Thyroid gland (tissue), 4 donors: ENCODE results near the gene ABHD15.

Source experiments
- POLR2A ChIP-seq, 2 donors: fragments of 450-650 bp; IDR thresholded peaks; one replicate each; pipeline ENCODE4 v1.6.1; 2017; ENCODE audit warnings: antibody characterized with exemption in 2 of 2, mild to moderate bottlenecking in 2 of 2, moderate library complexity in 1 of 2
- TF ChIP-seq, protein P1 (sequence below), 6 experiments: fragments of 200-600 bp in 3 of 6; fragments of 450-650 bp in 3 of 6; sonication (generic) in 3 of 6; IDR thresholded peaks; one replicate each; pipeline ENCODE4 v1.5.1; 2016 to 2019; ENCODE audit warnings: antibody characterized with exemption in 6 of 6, mild to moderate bottlenecking in 2 of 6, inconsistent platforms in 1 of 6, moderate library complexity in 1 of 6

DNA sequence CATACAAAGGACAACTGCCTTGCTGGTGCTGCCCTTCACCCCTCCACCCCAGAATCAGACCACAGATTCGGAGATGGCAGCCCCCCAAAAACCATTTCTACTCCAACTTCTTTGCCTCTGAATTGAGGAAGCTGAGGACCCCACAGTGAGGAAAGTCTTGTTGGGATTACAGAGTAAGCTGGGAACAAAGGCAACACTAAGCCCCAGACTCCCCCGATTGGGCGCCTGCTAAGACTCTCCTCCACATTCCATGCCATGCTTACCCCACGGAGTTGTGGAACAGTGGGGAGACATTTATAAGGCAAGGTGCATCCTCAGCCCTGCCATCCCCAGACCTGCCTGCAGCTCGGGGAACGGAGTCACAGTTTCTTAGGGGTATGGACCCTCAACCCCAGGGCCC lies 20.8 kb upstream of the ABHD15 start:
- TF ChIP-seq POLR2A (IDR thresholded peaks at IDR 0.05), result no peak
- TF ChIP-seq, protein P1, sequence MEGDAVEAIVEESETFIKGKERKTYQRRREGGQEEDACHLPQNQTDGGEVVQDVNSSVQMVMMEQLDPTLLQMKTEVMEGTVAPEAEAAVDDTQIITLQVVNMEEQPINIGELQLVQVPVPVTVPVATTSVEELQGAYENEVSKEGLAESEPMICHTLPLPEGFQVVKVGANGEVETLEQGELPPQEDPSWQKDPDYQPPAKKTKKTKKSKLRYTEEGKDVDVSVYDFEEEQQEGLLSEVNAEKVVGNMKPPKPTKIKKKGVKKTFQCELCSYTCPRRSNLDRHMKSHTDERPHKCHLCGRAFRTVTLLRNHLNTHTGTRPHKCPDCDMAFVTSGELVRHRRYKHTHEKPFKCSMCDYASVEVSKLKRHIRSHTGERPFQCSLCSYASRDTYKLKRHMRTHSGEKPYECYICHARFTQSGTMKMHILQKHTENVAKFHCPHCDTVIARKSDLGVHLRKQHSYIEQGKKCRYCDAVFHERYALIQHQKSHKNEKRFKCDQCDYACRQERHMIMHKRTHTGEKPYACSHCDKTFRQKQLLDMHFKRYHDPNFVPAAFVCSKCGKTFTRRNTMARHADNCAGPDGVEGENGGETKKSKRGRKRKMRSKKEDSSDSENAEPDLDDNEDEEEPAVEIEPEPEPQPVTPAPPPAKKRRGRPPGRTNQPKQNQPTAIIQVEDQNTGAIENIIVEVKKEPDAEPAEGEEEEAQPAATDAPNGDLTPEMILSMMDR (IDR thresholded peaks at IDR 0.05), result no peak
